K562 (cell line): Measurements from ENCODE around the gene AMBRA1. TPM values are rescaled to one million over a fixed set of nuclear protein-coding genes. Genes with fewer than 3 reads are reported as not detected.

Experiments used
- CEBPG ChIP-seq, 3 experiments: fragments of 200-800 bp in 1 of 3; sonication (Bioruptor generic) in 1 of 3; sonication (generic) in 1 of 3; formaldehyde crosslinking in 1 of 3; IDR thresholded peaks in 2 of 3; conservative IDR thresholded peaks in 1 of 3; 2 replicates each; pipeline versions ENCODE4 v1.6.1 to v1.8.0; 2016 to 2022; ENCODE audit warnings: missing compliant biosample characterization in 2 of 3, missing genetic modification characterization in 2 of 3, mild to moderate bottlenecking in 1 of 3, missing genetic modification reagents in 1 of 3
- ILK ChIP-seq: fragments of 450-650 bp; IDR thresholded peaks from 2 replicates; pipeline ENCODE4 v1.6.1; 2016; ENCODE audit warnings: missing genetic modification characterization, low read depth, mild to moderate bottlenecking, missing compliant biosample characterization, moderate library complexity, borderline replicate concordance
- MEIS2 ChIP-seq: fragments of 450-650 bp; IDR thresholded peaks from 2 replicates; pipeline ENCODE4 v1.6.1; 2014; ENCODE audit warnings: mild to moderate bottlenecking; ENCODE audit not compliant: partially characterized antibody
- MTA2 ChIP-seq: fragments of 450-650 bp; IDR thresholded peaks from 2 replicates; pipeline ENCODE4 v1.6.1; 2016; ENCODE audit warnings: low read depth
- NR2F6 ChIP-seq: fragments of 450-650 bp; formaldehyde crosslinking; IDR thresholded peaks from 2 replicates; pipeline ENCODE4 v1.4.0; 2020; ENCODE audit warnings: mild to moderate bottlenecking
- SAP30 ChIP-seq: fragments of 200-600 bp; sonication (generic); IDR thresholded peaks from 2 replicates; pipeline ENCODE4 v1.6.1; 2012; ENCODE audit warnings: borderline replicate concordance, low read depth, mild to moderate bottlenecking, moderate library complexity, low read length, control low read depth, inconsistent platforms; ENCODE audit not compliant: insufficient read depth, poor library complexity, severe bottlenecking
- TSC22D4 ChIP-seq: fragments of 450-650 bp; IDR thresholded peaks from 2 replicates; pipeline ENCODE4 v1.6.1; 2016; ENCODE audit warnings: missing genetic modification characterization, missing biosample characterization, control low read depth
- ZNF324 ChIP-seq: fragments of 250-450 bp; sonication (Bioruptor Pico); IDR thresholded peaks from 2 replicates; pipeline ENCODE4 v1.4.0; 2020; ENCODE audit warnings: mild to moderate bottlenecking
- ZNF589 ChIP-seq: fragments of 200-800 bp; sonication (Bioruptor generic); IDR thresholded peaks from 2 replicates; pipeline ENCODE4 v1.6.1; 2016; ENCODE audit warnings: low read depth, missing genetic modification characterization, missing compliant biosample characterization
- polyA plus RNA-seq, 8 experiments: library from polyadenylated mRNA; depleted of rRNA in 4 of 8; stranded (reverse) in 5 of 8; unstranded in 3 of 8; fragments of >200 nt; fragmentation: Nextera tagmentation in 2 of 8; fragmentation: Illumina TruSeq in 1 of 8; extraction: Ambion mirVana in 2 of 8; extraction: Trizol in 1 of 8; gene quantifications; 2 replicates each; pipeline versions ENCODE4 v1.2.1 to v1.2.3, GENCODE V29; 2011 to 2014; ENCODE audit warnings: inconsistent platforms in 1 of 8, missing spikeins in 1 of 8
- total RNA-seq, 7 experiments: library from RNA; depleted of rRNA in 6 of 7; stranded (reverse); fragments of >200 nt in 6 of 7; fragmentation: Illumina TruSeq in 2 of 7; extraction: Trizol in 2 of 7; gene quantifications; 2 replicates each; pipeline versions ENCODE4 v1.2.1 to v1.2.3, GENCODE V29; 2011 to 2021; ENCODE audit warnings: low replicate concordance in 1 of 7
- TF ChIP-seq, protein P1 (sequence below), 2 experiments: fragments of 450-650 bp; IDR thresholded peaks; 2 replicates each; pipeline ENCODE4 v1.6.1; 2018; ENCODE audit warnings: mild to moderate bottlenecking in 2 of 2, low read depth in 1 of 2; ENCODE audit not compliant: partially characterized antibody in 2 of 2

The AMBRA1 gene
- total and polyA plus RNA-seq, 9 of the 15 experiments (the other 6 are each of a cell fraction or from before 2014, with no cell fraction given) = 0.15 to 24.5 (median 13.0) TPM

- TF ChIP-seq, protein P1, sequence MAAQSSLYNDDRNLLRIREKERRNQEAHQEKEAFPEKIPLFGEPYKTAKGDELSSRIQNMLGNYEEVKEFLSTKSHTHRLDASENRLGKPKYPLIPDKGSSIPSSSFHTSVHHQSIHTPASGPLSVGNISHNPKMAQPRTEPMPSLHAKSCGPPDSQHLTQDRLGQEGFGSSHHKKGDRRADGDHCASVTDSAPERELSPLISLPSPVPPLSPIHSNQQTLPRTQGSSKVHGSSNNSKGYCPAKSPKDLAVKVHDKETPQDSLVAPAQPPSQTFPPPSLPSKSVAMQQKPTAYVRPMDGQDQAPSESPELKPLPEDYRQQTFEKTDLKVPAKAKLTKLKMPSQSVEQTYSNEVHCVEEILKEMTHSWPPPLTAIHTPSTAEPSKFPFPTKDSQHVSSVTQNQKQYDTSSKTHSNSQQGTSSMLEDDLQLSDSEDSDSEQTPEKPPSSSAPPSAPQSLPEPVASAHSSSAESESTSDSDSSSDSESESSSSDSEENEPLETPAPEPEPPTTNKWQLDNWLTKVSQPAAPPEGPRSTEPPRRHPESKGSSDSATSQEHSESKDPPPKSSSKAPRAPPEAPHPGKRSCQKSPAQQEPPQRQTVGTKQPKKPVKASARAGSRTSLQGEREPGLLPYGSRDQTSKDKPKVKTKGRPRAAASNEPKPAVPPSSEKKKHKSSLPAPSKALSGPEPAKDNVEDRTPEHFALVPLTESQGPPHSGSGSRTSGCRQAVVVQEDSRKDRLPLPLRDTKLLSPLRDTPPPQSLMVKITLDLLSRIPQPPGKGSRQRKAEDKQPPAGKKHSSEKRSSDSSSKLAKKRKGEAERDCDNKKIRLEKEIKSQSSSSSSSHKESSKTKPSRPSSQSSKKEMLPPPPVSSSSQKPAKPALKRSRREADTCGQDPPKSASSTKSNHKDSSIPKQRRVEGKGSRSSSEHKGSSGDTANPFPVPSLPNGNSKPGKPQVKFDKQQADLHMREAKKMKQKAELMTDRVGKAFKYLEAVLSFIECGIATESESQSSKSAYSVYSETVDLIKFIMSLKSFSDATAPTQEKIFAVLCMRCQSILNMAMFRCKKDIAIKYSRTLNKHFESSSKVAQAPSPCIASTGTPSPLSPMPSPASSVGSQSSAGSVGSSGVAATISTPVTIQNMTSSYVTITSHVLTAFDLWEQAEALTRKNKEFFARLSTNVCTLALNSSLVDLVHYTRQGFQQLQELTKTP (IDR thresholded peaks at IDR 0.05; ENCODE audit: low read depth in 1 of 2, partially characterized antibody in 2 of 2) = no peak
- TF ChIP-seq ZNF324 (CRISPR knock-in tag) (no peak), SAP30 (no peak), MTA2 (no peak), ZNF589 (no peak), CEBPG (CRISPR knock-in tag; IDR thresholded peaks at IDR 0.05) (no peak), CEBPG (tag; conservative IDR thresholded peaks at IDR 0.05 in 1 of 2, IDR thresholded peaks at IDR 0.05 in 1 of 2) (no peak), MEIS2 (peak; percentile 15), ILK (no peak), TSC22D4 (tag) (no peak), NR2F6 (CRISPR knock-in tag) (no peak)
These were observed 210.4 kb downstream of the AMBRA1 start (continued) for GRCh38 chr11:46383404-46383758.
